Activated CD4-positive, alpha-beta T cell treated with anti-CD3 and anti-CD28 coated beads, Interleukin-10, Interleukin-2, amounts not matched to agents 100 ng/mL and 50 ng/mL, durations not matched to agents 16 hours and 8 hours (primary cell): Measurements from ENCODE around the gene TAF7L.
A peak's percentile ranks its signal among the peaks of the same experiment; 100 is the strongest.
"Not testable (repeated sequence)": the region's sequence is repeated elsewhere in the genome, so short reads cannot be mapped to it uniquely, and the experiment has no call there.

Source experiments
- DNase-seq: peaks from one replicate; pipeline ENCODE4 v3.0.0-alpha.2; 2020

TAF7L gene, protein sequence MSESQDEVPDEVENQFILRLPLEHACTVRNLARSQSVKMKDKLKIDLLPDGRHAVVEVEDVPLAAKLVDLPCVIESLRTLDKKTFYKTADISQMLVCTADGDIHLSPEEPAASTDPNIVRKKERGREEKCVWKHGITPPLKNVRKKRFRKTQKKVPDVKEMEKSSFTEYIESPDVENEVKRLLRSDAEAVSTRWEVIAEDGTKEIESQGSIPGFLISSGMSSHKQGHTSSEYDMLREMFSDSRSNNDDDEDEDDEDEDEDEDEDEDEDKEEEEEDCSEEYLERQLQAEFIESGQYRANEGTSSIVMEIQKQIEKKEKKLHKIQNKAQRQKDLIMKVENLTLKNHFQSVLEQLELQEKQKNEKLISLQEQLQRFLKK

GRCh38 chrX:101290957-101291603, at the start of gene TAF7L:
TSS of gene TAF7L (minus strand) at chrX:101291334. CDS start at chrX:101287543, 3,791 bp downstream.
- no peak for DNase-seq

- DNase-seq: no peak
Measured at GRCh38 chrX:101337776-101338271, 46.7 kb upstream of the TAF7L start.

- DNase-seq: not testable (repeated sequence)
Measured at GRCh38 chrX:101334310-101334709, 43.2 kb upstream of the TAF7L start.

DNA sequence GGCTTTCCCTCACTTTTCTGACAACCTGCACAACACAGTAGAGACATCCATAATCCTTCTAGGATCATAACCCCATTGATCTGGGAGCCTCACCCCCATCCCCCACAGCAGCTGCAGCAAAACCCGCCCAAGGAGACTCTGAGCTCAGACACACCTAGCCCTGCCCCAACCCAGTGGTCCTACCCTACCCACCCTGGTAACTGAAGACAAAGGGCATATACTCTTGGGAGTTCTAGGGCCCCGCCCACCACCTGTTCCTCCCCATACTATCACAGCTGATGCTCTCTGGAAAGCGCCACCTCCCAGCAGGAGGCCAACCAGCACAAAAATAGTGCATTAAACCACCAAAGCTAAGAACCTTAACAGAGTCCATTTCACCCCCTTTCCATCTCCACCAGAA, 35.5 kb upstream of the TAF7L start:
- not testable (repeated sequence) for DNase-seq

- DNase-seq: no peak
Measured at GRCh38 chrX:101303790-101304189, 12.7 kb upstream of the TAF7L start.

GRCh38 chrX:101295603-101296002, 4.5 kb upstream of the TAF7L start:
- DNase-seq: not testable (repeated sequence)

DNA sequence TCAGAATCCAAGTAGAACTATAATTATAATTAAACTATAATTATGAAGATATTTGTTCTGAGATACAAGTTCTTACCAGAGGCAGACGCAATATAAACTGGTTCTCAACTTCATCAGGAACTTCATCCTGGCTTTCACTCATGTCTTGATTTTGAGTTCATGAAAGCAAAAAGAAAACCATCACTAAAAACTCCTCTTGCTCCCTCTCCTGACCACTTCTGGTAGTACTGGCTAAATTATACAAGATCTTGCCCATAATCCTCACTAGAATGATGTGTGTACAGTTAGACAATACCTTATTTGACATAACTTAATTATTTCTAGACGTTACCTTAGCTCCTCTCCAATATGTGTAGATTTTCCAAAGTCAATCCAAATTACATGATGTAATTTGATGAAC, 3.7 kb downstream of the TAF7L start:
- peak; percentile 49 for DNase-seq

- DNase-seq: no peak
Measured at GRCh38 chrX:101276238-101276637, 14.9 kb downstream of the TAF7L start.

DNA sequence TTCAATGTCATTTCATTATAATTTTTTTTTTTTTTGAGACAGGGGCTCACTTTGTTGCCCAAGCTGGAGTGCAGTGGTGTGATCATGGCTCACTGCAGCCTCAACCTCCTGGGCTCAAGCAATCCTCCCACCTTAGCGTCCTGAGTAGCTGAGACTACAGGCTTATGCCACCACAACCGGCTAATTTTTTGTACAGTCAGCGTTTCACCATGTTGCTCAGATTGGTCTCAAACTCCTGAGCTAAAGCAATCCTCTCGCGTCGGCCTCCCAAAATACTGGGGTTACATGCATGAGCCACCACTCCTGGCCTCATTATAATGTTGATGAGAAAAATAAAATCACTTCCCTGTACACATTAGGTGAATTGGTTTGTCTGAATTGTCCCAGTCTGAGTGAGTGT, 16.9 kb downstream of the TAF7L start:
- no peak for DNase-seq

- no peak for DNase-seq
Measured at GRCh38 chrX:101265869-101266428, 25.2 kb downstream of the TAF7L start.

DNA sequence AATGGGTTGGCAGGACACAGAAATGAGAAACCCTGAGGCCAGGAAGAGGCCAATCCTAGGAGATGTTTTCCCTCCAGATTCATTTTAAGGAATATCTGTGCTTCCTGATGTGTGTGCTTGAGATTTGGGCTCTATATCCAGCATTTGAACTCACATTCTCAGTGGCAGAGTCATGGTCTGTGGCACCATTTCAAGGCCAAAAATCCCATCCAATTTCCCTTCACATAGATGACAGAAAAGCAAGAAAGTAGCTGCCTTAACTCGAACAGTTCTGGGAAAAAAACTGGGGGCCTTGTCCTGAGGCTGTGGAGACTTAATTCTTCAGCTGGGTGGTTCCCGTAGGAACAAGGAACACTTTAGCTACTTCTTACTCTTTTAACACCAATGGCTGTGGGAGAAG, 27.4 kb downstream of the TAF7L start:
- DNase-seq: no peak

GRCh38 chrX:101262590-101262989, 28.5 kb downstream of the TAF7L start:
- DNase-seq: no peak

GRCh38 chrX:101260435-101260834, 30.7 kb downstream of the TAF7L start:
- no peak for DNase-seq

GRCh38 chrX:101258259-101258581, 32.9 kb downstream of the TAF7L start:
- DNase-seq: no peak

GRCh38 chrX:101257448-101258258, 33.5 kb downstream of the TAF7L start:
- DNase-seq: no peak

GRCh38 chrX:101252634-101253033, 38.5 kb downstream of the TAF7L start:
- no peak for DNase-seq

DNA sequence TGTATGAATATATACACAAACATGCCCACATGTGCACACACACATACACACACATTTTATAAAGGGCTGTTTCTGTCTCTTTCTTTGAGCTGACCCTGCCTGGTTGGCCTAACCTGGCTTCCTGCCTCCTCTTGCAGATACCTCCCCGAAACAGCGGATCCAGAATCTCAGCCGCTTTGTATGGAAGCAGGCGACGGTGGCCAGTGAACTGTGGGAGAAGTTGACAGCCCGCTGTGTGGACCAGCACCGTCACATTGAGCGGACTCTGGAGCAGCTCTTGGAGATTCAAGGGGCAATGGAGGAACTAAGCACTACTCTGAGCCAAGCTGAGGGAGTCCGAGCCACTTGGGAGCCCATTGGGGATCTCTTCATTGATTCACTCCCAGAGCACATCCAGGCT, 49.6 kb downstream of the TAF7L start:
- DNase-seq: no peak

GRCh38 chrX:101237041-101237440, 54.1 kb downstream of the TAF7L start:
- DNase-seq: no peak

GRCh38 chrX:101232316-101232715, 58.8 kb downstream of the TAF7L start:
- DNase-seq: no peak

DNA sequence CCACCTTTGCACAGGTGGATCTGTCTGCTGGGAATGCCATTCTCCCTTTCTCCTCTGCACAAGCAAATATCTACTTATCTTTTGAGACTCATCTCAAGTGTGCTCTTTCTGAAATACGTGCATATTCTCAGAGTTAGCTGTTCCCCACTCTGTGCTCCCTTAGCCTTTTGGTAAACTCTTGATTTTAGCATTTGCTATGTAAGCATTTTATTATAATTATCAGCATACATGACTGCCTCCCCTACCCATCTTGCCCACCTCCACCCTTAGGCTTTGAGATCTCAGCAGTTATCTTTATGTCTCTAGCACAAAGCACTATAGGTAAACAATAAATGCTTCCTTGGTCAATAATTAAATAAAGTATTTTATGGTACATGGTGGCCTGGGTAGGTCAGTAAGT, 60.1 kb downstream of the TAF7L start:
- DNase-seq: no peak

- DNase-seq: no peak
Measured at GRCh38 chrX:101230636-101231035, 60.5 kb downstream of the TAF7L start.

GRCh38 chrX:101229170-101229569, 62.0 kb downstream of the TAF7L start:
- DNase-seq: no peak

GRCh38 chrX:101223226-101223625, 67.9 kb downstream of the TAF7L start:
- peak; percentile 37 for DNase-seq
